KG1 (cell line): ENCODE results near the gene TUSC2.

ENCODE experiments used
- DNase-seq: peaks from one replicate; lab custom pipeline; 2025; lab: John Stamatoyannopoulos, UW

The TUSC2 gene

GRCh38 chr3:50334339-50335075, 6.5 kb upstream of the TUSC2 start:
- no peak for DNase-seq

DNA sequence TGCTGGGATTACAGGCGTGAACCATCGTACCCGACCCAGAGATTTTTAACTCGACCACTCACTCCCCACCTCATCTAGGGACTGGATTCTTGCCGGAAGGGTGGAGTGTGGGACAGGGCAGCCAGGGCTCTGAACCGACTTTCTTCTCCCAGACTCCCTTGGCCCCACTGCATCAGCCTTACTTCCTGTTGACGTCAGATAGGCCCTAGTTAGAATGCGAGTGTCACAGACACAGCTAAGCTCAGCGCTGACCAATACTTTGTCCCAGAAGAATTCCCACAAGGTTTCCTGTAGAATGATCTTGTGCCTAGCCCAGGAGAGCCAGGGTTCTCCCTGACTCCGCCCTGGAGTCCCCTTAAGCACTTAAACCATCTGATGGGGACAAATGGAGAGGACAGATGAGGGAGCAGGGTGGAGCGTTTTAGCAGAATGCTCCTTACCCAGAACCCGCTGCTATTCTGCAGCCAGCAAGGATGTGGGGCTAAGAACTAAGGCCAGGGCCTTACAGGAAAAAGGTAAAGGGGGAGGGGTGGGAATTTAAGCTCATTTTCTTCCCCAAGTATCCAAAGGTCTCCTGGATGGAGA, 5.8 kb upstream of the TUSC2 start:
- DNase-seq, result no peak

DNA sequence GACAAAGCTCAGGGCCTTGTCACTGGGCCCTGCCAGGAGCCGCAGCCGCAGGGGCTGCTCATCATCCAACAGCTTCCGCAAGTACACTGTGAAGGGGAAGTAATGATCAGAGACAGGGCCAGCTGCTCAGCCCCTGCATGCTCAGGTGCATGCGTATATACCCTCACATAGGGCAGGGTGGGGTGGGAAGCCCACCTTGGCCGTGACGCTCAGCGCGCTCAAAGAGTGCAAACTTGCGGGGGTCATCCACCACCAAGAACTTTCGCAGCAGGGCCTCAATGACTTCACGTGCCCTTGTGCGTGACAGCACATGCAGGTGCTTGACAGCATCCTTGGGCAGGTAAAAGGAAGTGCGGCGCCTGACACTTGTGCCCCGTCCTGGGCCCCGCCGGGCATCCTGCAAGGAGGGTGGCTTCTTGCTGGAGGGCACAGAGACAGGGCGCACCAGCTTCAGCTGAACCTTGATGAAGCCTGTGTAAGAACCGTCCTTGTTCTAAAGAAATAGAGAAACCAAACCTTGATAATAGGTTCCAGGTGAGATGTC, 3.4 kb upstream of the TUSC2 start:
- DNase-seq, result no peak

- no peak for DNase-seq
Measured at GRCh38 chr3:50330330-50330729, 2.3 kb upstream of the TUSC2 start.

GRCh38 chr3:50327129-50327528, 894 bp downstream of the TUSC2 start:
- DNase-seq, result no peak

DNA sequence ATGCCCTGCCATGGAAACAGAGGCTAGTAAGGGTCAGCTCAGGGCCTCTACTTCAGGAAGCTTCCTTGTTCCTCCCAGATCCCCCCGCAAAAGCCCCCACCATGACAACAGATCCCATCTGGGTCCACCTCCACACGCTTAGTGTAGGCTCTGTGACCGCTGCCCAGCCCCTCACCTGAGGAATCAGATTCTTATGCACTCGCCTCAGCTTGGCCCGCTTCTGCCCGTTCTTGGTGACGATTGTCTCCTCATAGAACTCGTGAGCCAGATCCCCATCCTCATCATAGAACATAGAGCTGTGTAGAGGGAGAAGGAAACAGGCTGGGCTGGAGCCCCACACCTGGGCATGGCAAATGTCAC, 1.9 kb downstream of the TUSC2 start:
- DNase-seq, result no peak

- no peak for DNase-seq
Measured at GRCh38 chr3:50325497-50326181, 2.4 kb downstream of the TUSC2 start.

- no peak for DNase-seq
Measured at GRCh38 chr3:50325113-50325480, 2.9 kb downstream of the TUSC2 start.

- peak; percentile 57 for DNase-seq
Measured at GRCh38 chr3:50324351-50325112, 3.5 kb downstream of the TUSC2 start.

- DNase-seq, result no peak
Measured at GRCh38 chr3:50323614-50324199, 4.3 kb downstream of the TUSC2 start.

- DNase-seq, result no peak
Measured at GRCh38 chr3:50323092-50323600, 4.9 kb downstream of the TUSC2 start.

- no peak for DNase-seq
Measured at GRCh38 chr3:50322386-50323091, 5.5 kb downstream of the TUSC2 start, which contains the start of gene HYAL2. Gene HYAL2 (minus strand): TSS chr3:50322745. CDS start chr3:50320489, 2,256 bp downstream.

DNA sequence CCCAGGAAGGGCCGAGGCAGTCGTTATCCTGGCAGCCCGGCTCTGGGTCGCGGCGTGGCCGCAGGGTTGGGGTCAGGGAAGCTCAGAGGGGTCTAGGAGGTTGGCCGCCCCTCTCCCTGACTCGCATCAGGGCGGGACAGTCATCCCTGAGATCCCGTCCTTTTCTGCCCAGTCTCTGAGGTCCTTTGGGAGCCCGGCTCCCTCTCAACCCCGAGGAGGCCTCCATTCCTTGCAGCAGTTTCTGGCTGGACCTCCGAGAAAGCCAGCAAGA, 6.0 kb downstream of the TUSC2 start:
- DNase-seq, result no peak

DNA sequence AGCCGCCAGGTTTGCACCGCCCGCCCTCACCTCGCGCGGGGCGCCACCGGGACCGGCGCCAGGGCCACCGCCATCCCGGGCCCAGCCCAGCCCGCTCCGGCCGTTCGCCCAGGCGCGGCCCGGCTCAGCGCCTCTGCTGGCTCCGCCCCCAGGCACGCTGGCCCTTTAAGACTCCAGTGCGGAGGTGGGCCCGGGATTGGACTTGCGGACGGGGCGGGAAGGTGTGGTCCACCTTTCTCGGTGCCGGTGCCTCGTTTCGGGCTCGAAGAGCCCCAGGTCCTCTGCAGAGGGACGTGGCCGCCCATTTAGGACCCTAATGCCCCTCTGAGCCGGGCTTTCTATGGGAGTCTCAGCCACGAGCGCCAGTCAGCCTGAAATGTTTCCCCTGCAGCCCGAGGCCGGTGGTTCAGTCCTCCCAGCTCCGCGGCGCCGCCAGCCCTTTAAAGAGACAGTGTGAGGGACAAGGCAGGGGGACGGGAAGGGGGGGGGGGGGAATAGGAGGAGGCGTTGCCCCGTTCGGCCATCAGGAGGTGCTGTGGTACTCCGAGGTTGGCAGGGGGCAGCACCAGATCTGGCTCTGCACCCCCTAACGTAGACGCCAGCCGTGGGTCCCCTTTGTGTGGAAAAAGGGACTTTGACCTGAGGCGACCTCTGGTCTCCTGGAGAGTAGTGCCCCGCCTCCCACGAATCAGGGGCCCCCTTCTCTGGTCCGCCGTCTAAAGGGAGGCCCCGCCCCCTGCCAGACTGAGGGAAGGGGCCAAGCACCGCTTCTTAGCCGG, 6.5 kb downstream of the TUSC2 start:
- peak; percentile 92 for DNase-seq

GRCh38 chr3:50320853-50321335, 7.1 kb downstream of the TUSC2 start:
- DNase-seq, result peak; percentile 64

DNA sequence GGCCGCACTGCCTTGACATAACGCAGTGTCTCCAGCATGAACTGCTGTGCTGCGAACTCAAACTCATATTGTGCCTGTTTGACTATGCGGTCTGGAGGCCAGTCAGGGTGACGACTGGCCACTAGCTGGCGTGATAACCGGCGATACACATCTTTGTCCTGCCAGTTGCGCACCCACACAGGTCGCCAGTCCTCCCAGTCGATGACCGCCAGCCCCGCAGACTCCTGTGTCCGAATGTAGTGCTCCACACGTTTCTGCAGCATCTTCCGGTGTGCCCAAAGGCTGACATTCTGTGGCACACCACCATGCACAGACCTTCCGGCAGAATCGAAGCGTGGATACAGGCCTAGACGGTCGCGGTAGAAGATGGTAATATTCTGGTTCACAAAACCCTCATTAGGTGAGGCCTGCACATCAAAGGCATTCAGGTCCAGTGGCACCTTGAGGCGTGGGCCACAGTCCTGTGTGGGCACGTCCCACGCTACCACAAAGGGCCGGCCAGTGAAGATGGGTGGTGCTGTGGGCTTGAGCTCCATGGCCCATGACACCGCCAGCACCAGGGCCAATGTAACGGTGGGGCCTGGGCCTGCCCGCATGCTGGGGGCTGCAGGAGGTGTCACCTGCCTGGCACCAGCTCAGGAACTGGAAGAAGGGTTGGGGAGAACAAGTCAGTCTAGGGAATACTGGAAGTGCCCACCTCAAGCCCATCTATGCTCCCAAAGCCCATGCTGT, 8.0 kb downstream of the TUSC2 start:
- DNase-seq, result no peak

DNA sequence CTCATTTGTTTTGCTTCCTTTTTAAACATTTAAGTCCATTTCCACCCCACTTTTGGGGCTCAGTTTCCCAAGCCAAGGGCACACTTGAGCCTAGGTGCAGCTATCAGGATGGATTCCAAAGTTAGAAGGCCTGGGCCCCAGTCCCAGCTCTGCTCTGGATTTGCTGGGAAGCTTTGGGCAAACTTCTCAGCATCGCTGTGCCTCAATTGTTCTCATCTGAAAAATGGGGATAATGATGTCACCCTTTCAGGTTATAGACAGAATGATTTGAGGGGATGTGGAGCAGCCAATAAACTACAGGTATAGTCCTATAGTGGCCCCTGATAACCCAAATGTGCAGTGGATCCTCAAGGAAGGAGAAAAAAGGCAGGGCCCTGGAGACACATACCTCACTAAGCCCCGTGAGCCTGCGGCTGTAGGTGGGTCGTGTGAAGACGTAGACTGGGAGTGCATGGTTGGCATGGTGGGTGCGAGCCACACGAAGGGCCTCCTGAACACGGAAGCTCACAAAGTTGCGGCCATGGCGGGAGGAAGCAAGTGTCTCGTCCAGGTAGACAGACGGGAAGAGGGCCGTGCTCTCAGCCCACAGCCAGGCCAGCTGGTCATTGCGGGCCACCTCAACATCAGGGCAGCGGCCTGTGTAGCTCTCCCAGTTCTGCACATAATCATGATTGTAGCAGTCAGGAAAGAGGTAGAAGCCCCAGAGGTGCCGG, 8.7 kb downstream of the TUSC2 start:
- DNase-seq, result no peak

DNA sequence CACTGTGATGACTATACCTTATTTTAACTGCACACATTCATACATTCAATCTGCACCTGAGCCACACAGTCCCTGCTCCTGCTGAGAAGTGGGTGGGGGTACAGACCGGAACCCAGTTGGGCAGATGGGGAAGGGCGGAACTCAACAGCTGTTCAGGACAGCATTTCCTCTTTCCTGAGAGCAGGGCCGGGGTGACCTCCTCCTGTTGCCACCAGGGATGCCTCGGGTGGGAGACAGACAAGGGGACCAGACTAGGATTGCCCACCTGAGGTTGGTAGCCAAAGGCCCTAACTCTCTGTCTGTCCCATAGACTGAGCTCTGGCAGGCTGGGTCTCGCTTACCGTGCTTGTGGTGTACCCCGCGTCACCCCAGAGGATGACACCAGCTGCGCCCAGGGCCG, 9.4 kb downstream of the TUSC2 start:
- no peak for DNase-seq

DNA sequence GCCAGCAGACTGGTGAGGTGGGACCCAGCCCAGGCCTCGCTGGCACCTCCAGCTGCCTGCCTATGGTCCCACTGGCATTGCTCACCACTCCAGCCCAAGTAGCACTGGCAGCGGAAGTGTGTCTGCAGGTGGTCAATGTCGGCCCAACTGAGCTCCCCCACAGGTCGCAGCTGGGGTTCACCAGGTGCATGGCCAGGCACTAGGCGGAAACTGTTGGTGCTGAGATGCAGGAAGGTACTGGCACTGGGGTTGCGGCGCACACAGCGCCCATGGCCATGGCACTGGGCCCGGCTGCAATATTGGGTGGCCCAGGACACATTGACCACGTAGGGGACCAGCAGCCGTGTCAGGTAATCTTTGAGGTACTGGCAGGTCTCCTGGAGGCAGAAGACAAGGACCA, 9.9 kb downstream of the TUSC2 start:
- no peak for DNase-seq
